NCI-H69 (cell line): ENCODE results near the gene CTAGE1.
"Not testable (repeated sequence)": the region's sequence is repeated elsewhere in the genome, so short reads cannot be mapped to it uniquely, and the experiment has no call there.

Source experiments
- DNase-seq: peaks from one replicate; lab custom pipeline; 2025; lab: John Stamatoyannopoulos, UW

CTAGE1 gene

GRCh38 chr18:22434973-22435608 is 17.4 kb upstream of the CTAGE1 start:
- DNase-seq = no peak

GRCh38 chr18:22433956-22434355 is 16.2 kb upstream of the CTAGE1 start:
- DNase-seq = no peak

- DNase-seq = no peak
These were observed 15.0 kb upstream of the CTAGE1 start for GRCh38 chr18:22432657-22433137.

- DNase-seq = no peak
These were observed 11.8 kb upstream of the CTAGE1 start for GRCh38 chr18:22429564-22429963.

GRCh38 chr18:22428672-22429071 is 11.0 kb upstream of the CTAGE1 start:
- DNase-seq = no peak

- no peak for DNase-seq
These were observed 10.3 kb upstream of the CTAGE1 start for GRCh38 chr18:22427822-22428549.

- no peak for DNase-seq
These were observed 6.8 kb upstream of the CTAGE1 start for GRCh38 chr18:22424565-22424963.

GRCh38 chr18:22423878-22424564 is 6.3 kb upstream of the CTAGE1 start:
- no peak for DNase-seq

GRCh38 chr18:22422909-22423548 is 5.3 kb upstream of the CTAGE1 start:
- no peak for DNase-seq

GRCh38 chr18:22420652-22421051 is 2.9 kb upstream of the CTAGE1 start:
- DNase-seq = no peak

GRCh38 chr18:22412176-22412911 is 5.4 kb downstream of the CTAGE1 start:
- no peak for DNase-seq

- no peak for DNase-seq
These were observed 6.3 kb downstream of the CTAGE1 start for GRCh38 chr18:22411446-22411845.

GRCh38 chr18:22410126-22410525 is 7.6 kb downstream of the CTAGE1 start:
- no peak for DNase-seq

GRCh38 chr18:22409445-22409844 is 8.3 kb downstream of the CTAGE1 start:
- no peak for DNase-seq

- no peak for DNase-seq
These were observed 9.7 kb downstream of the CTAGE1 start for GRCh38 chr18:22408059-22408458.

- DNase-seq = no peak
These were observed 12.6 kb downstream of the CTAGE1 start for GRCh38 chr18:22405142-22405541.

- DNase-seq = no peak
These were observed 13.8 kb downstream of the CTAGE1 start for GRCh38 chr18:22403950-22404349.

GRCh38 chr18:22399949-22400348 is 17.8 kb downstream of the CTAGE1 start:
- no peak for DNase-seq

- DNase-seq = no peak
These were observed 19.3 kb downstream of the CTAGE1 start for GRCh38 chr18:22398464-22398863.

GRCh38 chr18:22394428-22394827 is 23.3 kb downstream of the CTAGE1 start:
- no peak for DNase-seq

GRCh38 chr18:22393164-22393563 is 24.6 kb downstream of the CTAGE1 start:
- DNase-seq = not testable (repeated sequence)
